ENCODE measurements around the gene EEIG1. TPM values are rescaled to one million over a fixed set of nuclear protein-coding genes. Genes with fewer than 3 reads are reported as not detected.

Gene EEIG1
- polyA plus RNA-seq, 1 donor (not counting 4 experiments of a cell fraction or from before 2014, with no cell fraction given): 3.7 TPM

- H3K4me2 ChIP-seq (ENCODE audit: control insufficient read depth, extremely low read depth, insufficient read depth, low read depth, low read length): no peak overlapping the region
- dilution Hi-C loops (cut with MboI; ENCODE audit: extremely low pct_ligation_motif_present, low sequenced_read_pairs): loop anchor here (25.0 kb wide), 1 partner anchor 127 kb away; the partner anchor contains the start of genes NAIF1 and SLC25A25
These were observed 45.8 kb downstream of the EEIG1 start for GRCh38 chr9:127934986-127935385.

GRCh38 chr9:127934248-127934647 lies 46.5 kb downstream of the EEIG1 start:
- Histone ChIP-seq H3K4me1 (ENCODE audit: control insufficient read depth, extremely low read depth, insufficient read depth, low read length) (peaks cover 37% of the 10 kb centered on the region), H3K79me2 (ENCODE audit: control insufficient read depth, insufficient read depth, low read length) (peaks cover 33% of the 10 kb centered on the region), H4K20me1 (ENCODE audit: control insufficient read depth, extremely low read depth, insufficient read depth, low read length) (peaks cover 2% of the 10 kb centered on the region), H2AFZ (ENCODE audit: control insufficient read depth, low read length) (no peak overlapping the region), H3K9me1 (ENCODE audit: control insufficient read depth, extremely low read depth, insufficient read depth, low read length) (no peaks in the 10 kb centered on the region), H3K4me2 (ENCODE audit: control insufficient read depth, extremely low read depth, insufficient read depth, low read depth, low read length) (no peak overlapping the region), H3K27me3 (ENCODE audit: control insufficient read depth, extremely low read depth, insufficient read depth, low read length) (no peaks in the 10 kb centered on the region), H3K27ac (ENCODE audit: control insufficient read depth, insufficient read depth, low read length) (no peak overlapping the region), H3K36me3 (ENCODE audit: control insufficient read depth in 2 of 2, extremely low read depth in 1 of 2, insufficient read depth in 2 of 2, low read length in 2 of 2) (peaks cover 6 to 9% of the 10 kb centered on the region in 2 experiments), H3K9ac (ENCODE audit: control insufficient read depth, extremely low read depth, insufficient read depth, low read length) (no peak overlapping the region), H3K9me3 (ENCODE audit: control insufficient read depth, low read depth, low read length) (no peaks in the 10 kb centered on the region), H3K4me3 (ENCODE audit: control insufficient read depth in 2 of 3, extremely low read depth in 1 of 3, insufficient read depth in 2 of 3, low read depth in 1 of 3, low read length in 3 of 3) (no peak overlapping the region)
- DNase-seq (ENCODE audit: low read depth, low spot score) (no peak), FAIRE-seq (no peak)
- TF ChIP-seq EZH2 (IDR thresholded peaks at IDR 0.05; ENCODE audit: low read length): no peak
- dilution Hi-C loops (cut with MboI; ENCODE audit: extremely low pct_ligation_motif_present, low sequenced_read_pairs): loop anchor here (25.0 kb wide), 1 partner anchor 128 kb away; the partner anchor contains the start of genes NAIF1 and SLC25A25

More at GRCh38 chr9:127934986-127935385, 45.8 kb downstream of the EEIG1 start:
- Histone ChIP-seq H3K9me1 (ENCODE audit: control insufficient read depth, extremely low read depth, insufficient read depth, low read length) (no peaks in the 10 kb centered on the region), H3K9ac (ENCODE audit: control insufficient read depth, extremely low read depth, insufficient read depth, low read length) (no peak overlapping the region), H3K27ac (ENCODE audit: control insufficient read depth, insufficient read depth, low read length) (no peak overlapping the region), H2AFZ (ENCODE audit: control insufficient read depth, low read length) (no peak overlapping the region), H3K36me3 (ENCODE audit: control insufficient read depth in 2 of 2, extremely low read depth in 1 of 2, insufficient read depth in 2 of 2, low read length in 2 of 2) (peaks cover 9% of the 10 kb centered on the region in 2 experiments), H3K9me3 (ENCODE audit: control insufficient read depth, low read depth, low read length) (no peaks in the 10 kb centered on the region), H4K20me1 (ENCODE audit: control insufficient read depth, extremely low read depth, insufficient read depth, low read length) (peaks cover 2% of the 10 kb centered on the region), H3K79me2 (ENCODE audit: control insufficient read depth, insufficient read depth, low read length) (peaks cover 33% of the 10 kb centered on the region), H3K4me1 (ENCODE audit: control insufficient read depth, extremely low read depth, insufficient read depth, low read length) (peaks cover 33% of the 10 kb centered on the region), H3K27me3 (ENCODE audit: control insufficient read depth, extremely low read depth, insufficient read depth, low read length) (no peaks in the 10 kb centered on the region), H3K4me3 (ENCODE audit: control insufficient read depth in 2 of 3, extremely low read depth in 1 of 3, insufficient read depth in 2 of 3, low read depth in 1 of 3, low read length in 3 of 3) (no peak overlapping the region)
- no peak for TF ChIP-seq EZH2 (IDR thresholded peaks at IDR 0.05; ENCODE audit: low read length)
- TF ChIP-seq, protein P1, sequence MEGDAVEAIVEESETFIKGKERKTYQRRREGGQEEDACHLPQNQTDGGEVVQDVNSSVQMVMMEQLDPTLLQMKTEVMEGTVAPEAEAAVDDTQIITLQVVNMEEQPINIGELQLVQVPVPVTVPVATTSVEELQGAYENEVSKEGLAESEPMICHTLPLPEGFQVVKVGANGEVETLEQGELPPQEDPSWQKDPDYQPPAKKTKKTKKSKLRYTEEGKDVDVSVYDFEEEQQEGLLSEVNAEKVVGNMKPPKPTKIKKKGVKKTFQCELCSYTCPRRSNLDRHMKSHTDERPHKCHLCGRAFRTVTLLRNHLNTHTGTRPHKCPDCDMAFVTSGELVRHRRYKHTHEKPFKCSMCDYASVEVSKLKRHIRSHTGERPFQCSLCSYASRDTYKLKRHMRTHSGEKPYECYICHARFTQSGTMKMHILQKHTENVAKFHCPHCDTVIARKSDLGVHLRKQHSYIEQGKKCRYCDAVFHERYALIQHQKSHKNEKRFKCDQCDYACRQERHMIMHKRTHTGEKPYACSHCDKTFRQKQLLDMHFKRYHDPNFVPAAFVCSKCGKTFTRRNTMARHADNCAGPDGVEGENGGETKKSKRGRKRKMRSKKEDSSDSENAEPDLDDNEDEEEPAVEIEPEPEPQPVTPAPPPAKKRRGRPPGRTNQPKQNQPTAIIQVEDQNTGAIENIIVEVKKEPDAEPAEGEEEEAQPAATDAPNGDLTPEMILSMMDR (optimal IDR thresholded peaks at IDR 0.05 in 1 of 3, IDR thresholded peaks at IDR 0.05 in 1 of 3, conservative IDR thresholded peaks at IDR 0.05 in 1 of 3; ENCODE audit: extremely low read depth in 1 of 3, insufficient read depth in 2 of 3, low read length in 3 of 3): no peak
- DNase-seq (ENCODE audit: low read depth, low spot score) (no peak), FAIRE-seq (no peak)
